Nephron progenitor cell (in vitro differentiated cells): ENCODE measurements around the gene KLC4.
A peak's percentile ranks its signal among the peaks of the same experiment; 100 is the strongest.

Source experiments
- DNase-seq: peaks from one replicate; pipeline ENCODE4 v3.0.0; 2021
- H3K27ac Mint-ChIP-seq: 2 replicates; pipeline ENCODE4 v1.8.0; 2021; ENCODE audit warnings: mild to moderate bottlenecking, moderate library complexity, mixed read lengths
- H3K27me3 Mint-ChIP-seq: 2 replicates; pipeline ENCODE4 v1.8.0; 2021; ENCODE audit warnings: mild to moderate bottlenecking, low read depth, mixed read lengths; ENCODE audit not compliant: poor library complexity
- H3K36me3 Mint-ChIP-seq: 2 replicates; pipeline ENCODE4 v1.8.0; 2021; ENCODE audit warnings: low read depth, mixed read lengths
- H3K4me1 Mint-ChIP-seq: 2 replicates; pipeline ENCODE4 v1.8.0; 2021; ENCODE audit warnings: mixed read lengths
- H3K4me3 Mint-ChIP-seq: 2 replicates; pipeline ENCODE4 v1.8.0; 2021; ENCODE audit warnings: mild to moderate bottlenecking, moderate library complexity, mixed read lengths
- H3K9me3 Mint-ChIP-seq: 2 replicates; pipeline ENCODE4 v1.8.0; 2021; ENCODE audit warnings: mild to moderate bottlenecking, moderate library complexity, mixed read lengths
- TF ChIP-seq, protein P1 (sequence below): fragments of 200-600 bp; sonication (generic); IDR thresholded peaks from 2 replicates; pipeline ENCODE4 v1.5.0; 2021; ENCODE audit warnings: antibody characterized with exemption

The KLC4 gene

GRCh38 chr6:43033496-43034189, 25.8 kb upstream of the KLC4 start:
- H3K4me3 Mint-ChIP-seq: no peak overlapping the region
- no peaks in the 10 kb centered on the region for H3K4me1 Mint-ChIP-seq
- H3K27me3 Mint-ChIP-seq: no peaks in the 10 kb centered on the region
- no peaks in the 10 kb centered on the region for H3K9me3 Mint-ChIP-seq
- peak overlapping the region; percentile 51 for H3K27ac Mint-ChIP-seq
- peaks cover 84% of the 10 kb centered on the region for H3K36me3 Mint-ChIP-seq
- TF ChIP-seq, protein P1, sequence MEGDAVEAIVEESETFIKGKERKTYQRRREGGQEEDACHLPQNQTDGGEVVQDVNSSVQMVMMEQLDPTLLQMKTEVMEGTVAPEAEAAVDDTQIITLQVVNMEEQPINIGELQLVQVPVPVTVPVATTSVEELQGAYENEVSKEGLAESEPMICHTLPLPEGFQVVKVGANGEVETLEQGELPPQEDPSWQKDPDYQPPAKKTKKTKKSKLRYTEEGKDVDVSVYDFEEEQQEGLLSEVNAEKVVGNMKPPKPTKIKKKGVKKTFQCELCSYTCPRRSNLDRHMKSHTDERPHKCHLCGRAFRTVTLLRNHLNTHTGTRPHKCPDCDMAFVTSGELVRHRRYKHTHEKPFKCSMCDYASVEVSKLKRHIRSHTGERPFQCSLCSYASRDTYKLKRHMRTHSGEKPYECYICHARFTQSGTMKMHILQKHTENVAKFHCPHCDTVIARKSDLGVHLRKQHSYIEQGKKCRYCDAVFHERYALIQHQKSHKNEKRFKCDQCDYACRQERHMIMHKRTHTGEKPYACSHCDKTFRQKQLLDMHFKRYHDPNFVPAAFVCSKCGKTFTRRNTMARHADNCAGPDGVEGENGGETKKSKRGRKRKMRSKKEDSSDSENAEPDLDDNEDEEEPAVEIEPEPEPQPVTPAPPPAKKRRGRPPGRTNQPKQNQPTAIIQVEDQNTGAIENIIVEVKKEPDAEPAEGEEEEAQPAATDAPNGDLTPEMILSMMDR: no peak
- no peak for DNase-seq

- H3K4me3 Mint-ChIP-seq: no peak overlapping the region
- no peak for DNase-seq
- H3K27ac Mint-ChIP-seq: peak overlapping the region; percentile 51
- H3K36me3 Mint-ChIP-seq: peaks cover 85% of the 10 kb centered on the region
- no peaks in the 10 kb centered on the region for H3K9me3 Mint-ChIP-seq
- no peaks in the 10 kb centered on the region for H3K4me1 Mint-ChIP-seq
- H3K27me3 Mint-ChIP-seq: no peaks in the 10 kb centered on the region
- TF ChIP-seq, protein P1: no peak
These were observed 25.3 kb upstream of the KLC4 start for GRCh38 chr6:43034190-43034525.

GRCh38 chr6:43035495-43036194, 23.8 kb upstream of the KLC4 start:
- no peaks in the 10 kb centered on the region for H3K4me1 Mint-ChIP-seq
- TF ChIP-seq, protein P1: no peak
- no peaks in the 10 kb centered on the region for H3K9me3 Mint-ChIP-seq
- no peak overlapping the region for H3K4me3 Mint-ChIP-seq
- peaks cover 79% of the 10 kb centered on the region for H3K36me3 Mint-ChIP-seq
- no peak overlapping the region for H3K27ac Mint-ChIP-seq
- DNase-seq: no peak
- H3K27me3 Mint-ChIP-seq: no peaks in the 10 kb centered on the region

- Mint-ChIP-seq H3K27me3 (no peaks in the 10 kb centered on the region), H3K36me3 (peaks cover 76% of the 10 kb centered on the region), H3K4me1 (no peaks in the 10 kb centered on the region), H3K27ac (peak overlapping the region; percentile 68), H3K9me3 (no peaks in the 10 kb centered on the region), H3K4me3 (no peak overlapping the region)
- no peak for DNase-seq
- TF ChIP-seq, protein P1: no peak
These were observed 22.7 kb upstream of the KLC4 start for GRCh38 chr6:43036712-43037111.

GRCh38 chr6:43037197-43037596, 22.2 kb upstream of the KLC4 start:
- Mint-ChIP-seq H3K4me1 (no peaks in the 10 kb centered on the region), H3K27me3 (no peaks in the 10 kb centered on the region), H3K4me3 (no peak overlapping the region), H3K27ac (peak overlapping the region; percentile 82), H3K36me3 (peaks cover 75% of the 10 kb centered on the region), H3K9me3 (no peaks in the 10 kb centered on the region)
- DNase-seq: no peak
- TF ChIP-seq, protein P1: no peak

- H3K27me3 Mint-ChIP-seq: no peaks in the 10 kb centered on the region
- no peaks in the 10 kb centered on the region for H3K9me3 Mint-ChIP-seq
- TF ChIP-seq, protein P1: no peak
- H3K27ac Mint-ChIP-seq: peak overlapping the region; percentile 82
- no peak for DNase-seq
- H3K4me3 Mint-ChIP-seq: no peak overlapping the region
- no peaks in the 10 kb centered on the region for H3K4me1 Mint-ChIP-seq
- H3K36me3 Mint-ChIP-seq: peaks cover 75% of the 10 kb centered on the region
These were observed 21.7 kb upstream of the KLC4 start for GRCh38 chr6:43037706-43038105.
